GM12878 (cell line): ENCODE results near the gene FGGY. TPM values are rescaled to one million over a fixed set of nuclear protein-coding genes. Genes with fewer than 3 reads are reported as not detected.

Source experiments
- ATAC-seq: fragments of 200-7000 bp; cut with Tn5 transposase; 3 replicates; pipeline ENCODE4 v1.9.1; 2020; ENCODE audit warnings: mild to moderate bottlenecking, moderate library complexity
- BruUV-seq: library from RNA; stranded (reverse); fragments of 400-500 nt; replicated peaks from 2 replicates; lab custom pipeline; 2021; lab: Mats Ljungman, UMichigan
- CTCF ChIA-PET: fragments of 300-600 bp; sonication (Branson Sonifier 250); formaldehyde crosslinking; extraction: SDS; loops from one replicate; lab custom pipeline; 2021; ENCODE audit warnings: inconsistent platforms; lab: Yijun Ruan, JAX
- POLR2A ChIA-PET: fragments of 350-600 bp; formaldehyde crosslinking; extraction: SDS; loops from one replicate; lab custom pipeline; 2021; ENCODE audit warnings: inconsistent platforms; lab: Charles Lee
- RAD21 ChIA-PET: fragments of 300-600 bp; sonication (Branson Sonifier 250); formaldehyde crosslinking; loops from one replicate; lab custom pipeline; 2023; ENCODE audit warnings: antibody characterized with exemption; ENCODE audit not compliant: unreplicated experiment; lab: Charles Lee
- SMC1A ChIA-PET: fragments of 300-600 bp; sonication (Branson Sonifier 250); formaldehyde crosslinking; loops from one replicate; lab custom pipeline; 2023; ENCODE audit not compliant: unreplicated experiment, uncharacterized antibody; lab: Charles Lee
- DNase-seq: peaks from one replicate; pipeline ENCODE4 v3.0.0-alpha.2; 2011; ENCODE audit warnings: low read depth, low spot score
- FAIRE-seq: peaks from 3 replicates; lab custom pipeline; 2011; peaks lifted over from hg19 to GRCh38; lab: Jason Lieb, UNC
- H2AFZ ChIP-seq: 2 replicates; pipeline ENCODE4 v1.6.0; 2011; ENCODE audit warnings: low read depth, low read length, control low read depth; ENCODE audit not compliant: control insufficient read depth
- H3K27ac ChIP-seq: 2 replicates; pipeline ENCODE4 v1.5.1; 2011; ENCODE audit warnings: control low read depth; ENCODE audit not compliant: control insufficient read depth, insufficient read depth
- H3K27me3 ChIP-seq, 2 experiments: replicated peaks in 1 of 2; 2 replicates each; pipeline versions ENCODE4 v1.6.0 to v1.6.1; 2011; ENCODE audit warnings: low read length in 1 of 2; ENCODE audit not compliant: control insufficient read depth in 2 of 2, insufficient read depth in 2 of 2
- H3K36me3 ChIP-seq, 2 experiments: 2 replicates each; pipeline ENCODE4 v1.5.1; 2011; ENCODE audit warnings: low read length in 1 of 2; ENCODE audit not compliant: control insufficient read depth in 2 of 2, insufficient read depth in 2 of 2
- H3K4me1 ChIP-seq: 2 replicates; pipeline ENCODE4 v1.6.1; 2011; ENCODE audit warnings: mild to moderate bottlenecking, low read length, moderate library complexity, mixed read lengths; ENCODE audit not compliant: control insufficient read depth, insufficient read depth
- H3K4me2 ChIP-seq: 2 replicates; pipeline ENCODE4 v1.6.0; 2011; ENCODE audit warnings: control low read depth; ENCODE audit not compliant: control insufficient read depth, insufficient read depth
- H3K4me3 ChIP-seq: fragments of 200-600 bp; sonication (generic); 2 replicates; pipeline ENCODE4 v1.5.1; 2016
- H3K79me2 ChIP-seq: 2 replicates; pipeline ENCODE4 v1.6.0; 2011; ENCODE audit warnings: low read length; ENCODE audit not compliant: control insufficient read depth, insufficient read depth
- H3K9ac ChIP-seq: 2 replicates; pipeline ENCODE4 v1.8.0; 2011; ENCODE audit warnings: low read length, control low read depth, mixed read lengths; ENCODE audit not compliant: control insufficient read depth, insufficient read depth
- H3K9me3 ChIP-seq: replicated peaks from 3 replicates; pipeline ENCODE4 v1.5.1; 2011; ENCODE audit warnings: mild to moderate bottlenecking, low read length; ENCODE audit not compliant: control insufficient read depth, insufficient read depth
- H4K20me1 ChIP-seq: 2 replicates; pipeline ENCODE4 v1.6.0; 2011; ENCODE audit not compliant: control insufficient read depth, insufficient read depth
- CBX3 ChIP-seq: fragments of 200-600 bp; sonication (generic); IDR thresholded peaks from 2 replicates; pipeline ENCODE4 v1.6.1; 2016; ENCODE audit warnings: low read depth, borderline replicate concordance
- CBX5 ChIP-seq: sonication (generic); IDR thresholded peaks from 2 replicates; pipeline ENCODE4 v1.6.1; 2016; ENCODE audit warnings: low read depth, moderate library complexity, mild to moderate bottlenecking, inconsistent platforms
- EGR1 ChIP-seq, 2 experiments: IDR thresholded peaks; 1 replicate in 1 of 2; 2 replicates in 1 of 2; pipeline ENCODE4 v1.6.1; 2011 to 2012; ENCODE audit warnings: low read depth in 2 of 2, low read length in 2 of 2, borderline replicate concordance in 1 of 2, mild to moderate bottlenecking in 1 of 2, moderate library complexity in 1 of 2
- EP300 ChIP-seq, 2 experiments: fragments of 150-350 bp in 1 of 2; IDR thresholded peaks; 2 replicates each; pipeline ENCODE4 v1.6.1; 2011 to 2012; ENCODE audit warnings: low read depth in 2 of 2, low read length in 2 of 2, borderline replicate concordance in 1 of 2, improper control_type of control experiment in 1 of 2, inconsistent platforms in 1 of 2; ENCODE audit not compliant: control insufficient read depth in 1 of 2
- MTA3 ChIP-seq: IDR thresholded peaks from 2 replicates; pipeline ENCODE4 v1.6.1; 2012; ENCODE audit warnings: low read length, inconsistent platforms, borderline replicate concordance
- NR2C2 ChIP-seq: IDR thresholded peaks from 2 replicates; pipeline ENCODE4 v1.6.1; 2011; ENCODE audit warnings: borderline replicate concordance, low read depth; ENCODE audit not compliant: control insufficient read depth, insufficient read length
- POLR2AphosphoS2 ChIP-seq: IDR thresholded peaks from 2 replicates; pipeline ENCODE4 v1.6.1; 2011; ENCODE audit warnings: low read depth, mild to moderate bottlenecking, low read length, improper control_type of control experiment, moderate library complexity
- PRDM15 ChIP-seq: fragments of 450-650 bp; formaldehyde crosslinking; IDR thresholded peaks from 2 replicates; pipeline ENCODE4 v1.4.0; 2020; ENCODE audit warnings: mild to moderate bottlenecking, moderate library complexity
- SIN3A ChIP-seq: IDR thresholded peaks from 2 replicates; pipeline ENCODE4 v1.6.1; 2012; ENCODE audit warnings: low read depth, low read length, improper control_type of control experiment
- SUZ12 ChIP-seq: fragments of 200-600 bp; sonication (generic); IDR thresholded peaks from one replicate; pipeline ENCODE4 v1.6.1; 2018; ENCODE audit warnings: antibody characterized with exemption, mild to moderate bottlenecking; ENCODE audit not compliant: unreplicated experiment
- TAF1 ChIP-seq: IDR thresholded peaks from 2 replicates; pipeline ENCODE4 v1.6.1; 2011; ENCODE audit warnings: mild to moderate bottlenecking, low read depth, low read length, borderline replicate concordance
- TCF3 ChIP-seq: IDR thresholded peaks from 2 replicates; pipeline ENCODE4 v1.6.1; 2012; ENCODE audit warnings: low read depth, mild to moderate bottlenecking, low read length, borderline replicate concordance; ENCODE audit not compliant: insufficient read depth
- YBX1 ChIP-seq: fragments of 450-650 bp; IDR thresholded peaks from 2 replicates; pipeline ENCODE4 v1.6.1; 2016; ENCODE audit warnings: antibody characterized with exemption
- ZBED1 ChIP-seq: IDR thresholded peaks from 2 replicates; pipeline ENCODE4 v1.6.1; 2016; ENCODE audit warnings: borderline replicate concordance
- ZSCAN29 ChIP-seq: fragments of 450-650 bp; IDR thresholded peaks from 2 replicates; pipeline ENCODE4 v1.6.1; 2017; ENCODE audit warnings: mild to moderate bottlenecking, moderate library complexity
- WGBS: methylation state at CpG from one replicate; pipeline ENCODE4 v1.1.6; 2016; ENCODE audit warnings: low lambda C conversion rate; ENCODE audit not compliant: insufficient replicate concordance, insufficient coverage; ENCODE audit errors: missing lambda C conversion rate; 5-methylcytosine and 5-hydroxymethylcytosine counted together
- in situ Hi-C: fragments of 300-500 bp; cut with MboI; formaldehyde crosslinking; loops from 9 replicates; pipeline ENCODE4 v1.14.3; 2018; ENCODE audit warnings: mixed read lengths
- intact Hi-C: fragments of 100-400 bp; cut with micrococcal nuclease; formaldehyde crosslinking; loops from one replicate; pipeline ENCODE4 v1.14.2; 2022; ENCODE audit not compliant: unreplicated experiment
- polyA plus RNA-seq, 11 experiments: library from polyadenylated mRNA; depleted of rRNA in 4 of 11; unstranded in 6 of 11; stranded (reverse) in 5 of 11; fragments of >200 nt; fragmentation: Nextera tagmentation in 4 of 11; fragmentation: Illumina TruSeq in 1 of 11; extraction: Ambion mirVana in 4 of 11; extraction: Trizol in 1 of 11; gene quantifications; 1 replicate in 1 of 11; 2 replicates in 10 of 11; pipeline versions ENCODE4 v1.2.1 to v1.2.3, GENCODE V29; 2011 to 2016; ENCODE audit warnings: inconsistent platforms in 2 of 11, missing spikeins in 2 of 11, low read depth in 1 of 11
- total RNA-seq, 4 experiments: library from RNA; depleted of rRNA in 3 of 4; stranded (reverse); fragments of >200 nt in 3 of 4; fragmentation: Illumina TruSeq in 1 of 4; extraction: Trizol in 1 of 4; gene quantifications; 2 replicates each; pipeline versions ENCODE4 v1.2.1 to v1.2.3, GENCODE V29; 2013 to 2021
- TF ChIP-seq, protein P1 (sequence below): IDR thresholded peaks from 2 replicates; pipeline ENCODE4 v1.6.1; 2012; ENCODE audit warnings: low read depth, low read length, improper control_type of control experiment

The FGGY gene
- total and polyA plus RNA-seq, 10 of the 15 experiments (the other 5 are each of a cell fraction or from before 2014, with no cell fraction given) = 6.2 to 11.9 (median 7.5) TPM

DNA sequence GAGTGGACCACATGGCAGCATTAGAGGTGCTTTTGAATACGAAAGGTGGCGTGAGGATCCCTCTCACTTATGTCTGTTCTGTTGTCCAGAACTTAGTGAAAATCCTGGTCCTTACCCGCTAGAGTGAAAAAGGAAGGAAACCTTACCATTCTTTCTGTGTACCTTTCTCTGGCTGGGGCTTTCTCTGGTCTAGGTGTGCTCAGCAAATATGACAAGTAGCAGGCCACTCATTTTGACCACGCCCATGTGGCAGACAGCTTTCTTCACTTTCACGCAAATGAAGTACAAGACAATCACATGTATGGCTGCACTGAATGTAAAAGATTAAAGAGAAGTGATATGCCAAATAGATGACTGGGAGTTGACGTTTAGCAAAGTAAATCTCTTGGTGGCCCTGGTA is 131.9 kb downstream of the FGGY start (continued):
- TF ChIP-seq PRDM15 (CRISPR knock-in tag) = no peak
- TF ChIP-seq CBX5 = no peak
- no peak for TF ChIP-seq NR2C2
- no peak for TF ChIP-seq POLR2AphosphoS2
- TF ChIP-seq, protein P1, sequence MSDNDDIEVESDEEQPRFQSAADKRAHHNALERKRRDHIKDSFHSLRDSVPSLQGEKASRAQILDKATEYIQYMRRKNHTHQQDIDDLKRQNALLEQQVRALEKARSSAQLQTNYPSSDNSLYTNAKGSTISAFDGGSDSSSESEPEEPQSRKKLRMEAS = no peak
- no peak for TF ChIP-seq ZSCAN29
- no peak for TF ChIP-seq YBX1

GRCh38 chr1:59429656-59430055 is 132.8 kb downstream of the FGGY start:
- 100% methylated on average over 3 of the region's 3 CpGs for WGBS
- FAIRE-seq (no peak), ATAC-seq (no peak), DNase-seq (no peak)
- Histone ChIP-seq H3K27ac (no peak overlapping the region), H3K36me3 (no peaks in the 10 kb centered on the region), H3K79me2 (no peaks in the 10 kb centered on the region), H3K27me3 (no peaks in the 10 kb centered on the region), H3K9me3 (no peaks in the 10 kb centered on the region), H4K20me1 (no peaks in the 10 kb centered on the region), H3K9ac (no peak overlapping the region), H3K4me2 (no peak overlapping the region), H3K4me1 (peaks cover 16% of the 10 kb centered on the region), H2AFZ (no peak overlapping the region), H3K4me3 (no peak overlapping the region)
- SMC1A ChIA-PET = interaction anchor here (0.6 to 1.3 kb wide), 4 partner anchors 62 to 133 kb away, joined by 3 to 4 read pairs (median 3); partner anchors contain the start of gene FGGY
- intact Hi-C loops (loop anchor here (5.0 to 10.0 kb wide), 2 partner anchors 268 to 685 kb away; no protein-coding TSS in a partner anchor), in situ Hi-C loops (no loop called here)
- no TSS peak for BruUV-seq
- CTCF ChIA-PET = no interaction called here
- RAD21 ChIA-PET = no interaction called here
- POLR2A ChIA-PET = no interaction called here
- TF ChIP-seq TCF3 = no peak
- TF ChIP-seq TAF1 = no peak
- TF ChIP-seq SUZ12 = no peak
- TF ChIP-seq SIN3A = no peak
- no peak for TF ChIP-seq EGR1 (IDR thresholded peaks at IDR 0.05; ENCODE audit: borderline replicate concordance in 1 of 2, low read depth in 2 of 2, low read length in 2 of 2)
- no peak for TF ChIP-seq CBX3
- no peak for TF ChIP-seq MTA3
- TF ChIP-seq ZBED1 = no peak
- no peak for TF ChIP-seq EP300 (IDR thresholded peaks at IDR 0.05; ENCODE audit: borderline replicate concordance in 1 of 2, control insufficient read depth in 1 of 2, low read depth in 2 of 2, low read length in 2 of 2)
- no peak for TF ChIP-seq PRDM15 (CRISPR knock-in tag)
